ENCODE results near the gene PPIL1.

DNA sequence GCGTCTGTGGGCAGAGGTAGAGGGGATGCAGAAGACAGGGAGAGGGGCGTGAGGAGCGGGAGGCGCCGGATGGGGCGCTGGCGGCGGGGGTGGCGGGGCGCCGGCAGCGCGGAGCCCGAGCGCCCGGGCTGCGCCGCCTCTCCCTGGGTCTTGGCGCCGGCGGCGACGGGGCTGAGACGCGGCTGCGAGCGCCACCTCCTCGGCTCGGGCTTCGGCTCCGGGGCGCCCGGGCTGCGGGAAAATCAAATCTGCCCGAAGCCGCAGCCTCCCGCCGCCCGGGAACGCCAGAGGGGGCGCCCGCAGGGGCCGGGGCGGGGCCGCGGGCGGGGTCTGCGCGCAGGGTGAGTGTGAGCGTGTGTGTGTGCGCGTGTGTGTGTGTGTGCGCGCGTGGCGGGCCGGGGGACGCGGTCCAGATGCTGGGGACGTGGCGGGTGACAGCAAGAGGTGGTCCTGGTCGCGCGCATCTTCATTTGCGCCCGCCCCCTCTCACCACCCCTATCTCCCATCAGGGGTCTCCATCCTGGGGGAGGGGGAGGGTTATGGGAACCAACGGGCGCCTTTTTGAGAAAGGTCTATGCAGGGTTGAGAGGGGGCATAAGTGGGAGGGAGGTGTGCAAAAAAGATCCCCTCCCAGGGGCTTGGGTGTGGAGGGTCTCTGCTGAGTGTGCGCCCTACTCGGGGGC lies 34.7 kb downstream of the PPIL1 start:
- TF ChIP-seq, protein P1, sequence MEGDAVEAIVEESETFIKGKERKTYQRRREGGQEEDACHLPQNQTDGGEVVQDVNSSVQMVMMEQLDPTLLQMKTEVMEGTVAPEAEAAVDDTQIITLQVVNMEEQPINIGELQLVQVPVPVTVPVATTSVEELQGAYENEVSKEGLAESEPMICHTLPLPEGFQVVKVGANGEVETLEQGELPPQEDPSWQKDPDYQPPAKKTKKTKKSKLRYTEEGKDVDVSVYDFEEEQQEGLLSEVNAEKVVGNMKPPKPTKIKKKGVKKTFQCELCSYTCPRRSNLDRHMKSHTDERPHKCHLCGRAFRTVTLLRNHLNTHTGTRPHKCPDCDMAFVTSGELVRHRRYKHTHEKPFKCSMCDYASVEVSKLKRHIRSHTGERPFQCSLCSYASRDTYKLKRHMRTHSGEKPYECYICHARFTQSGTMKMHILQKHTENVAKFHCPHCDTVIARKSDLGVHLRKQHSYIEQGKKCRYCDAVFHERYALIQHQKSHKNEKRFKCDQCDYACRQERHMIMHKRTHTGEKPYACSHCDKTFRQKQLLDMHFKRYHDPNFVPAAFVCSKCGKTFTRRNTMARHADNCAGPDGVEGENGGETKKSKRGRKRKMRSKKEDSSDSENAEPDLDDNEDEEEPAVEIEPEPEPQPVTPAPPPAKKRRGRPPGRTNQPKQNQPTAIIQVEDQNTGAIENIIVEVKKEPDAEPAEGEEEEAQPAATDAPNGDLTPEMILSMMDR (IDR thresholded peaks at IDR 0.05): peak in 1 of 3 donors; percentile 7
- TF ChIP-seq POLR2A (IDR thresholded peaks at IDR 0.05): no peak
- TF ChIP-seq EP300 (IDR thresholded peaks at IDR 0.05): no peak
